8988T (cell line): Measurements from ENCODE around the gene PARD3B.

Experiments
- DNase-seq: peaks from one replicate; pipeline ENCODE4 v3.0.0; 2011

Gene PARD3B

GRCh38 chr2:205030695-205031094 is 485.4 kb downstream of the PARD3B start:
- no peak for DNase-seq

GRCh38 chr2:205032093-205032551 is 486.8 kb downstream of the PARD3B start:
- DNase-seq: no peak

GRCh38 chr2:205033431-205033830 is 488.2 kb downstream of the PARD3B start:
- DNase-seq: no peak

GRCh38 chr2:205034034-205034433 is 488.8 kb downstream of the PARD3B start:
- DNase-seq: no peak

GRCh38 chr2:205040323-205040722 is 495.0 kb downstream of the PARD3B start:
- no peak for DNase-seq

GRCh38 chr2:205041472-205042130 is 496.3 kb downstream of the PARD3B start:
- DNase-seq: no peak

- DNase-seq: no peak
Observed at GRCh38 chr2:205043285-205043684, 498.0 kb downstream of the PARD3B start.

- DNase-seq: no peak
Observed at GRCh38 chr2:205045706-205046105, 500.4 kb downstream of the PARD3B start.

GRCh38 chr2:205047273-205047839 is 502.1 kb downstream of the PARD3B start:
- DNase-seq: no peak

- no peak for DNase-seq
Observed at GRCh38 chr2:205051417-205051816, 506.1 kb downstream of the PARD3B start.

GRCh38 chr2:205052781-205053180 is 507.5 kb downstream of the PARD3B start:
- DNase-seq: no peak

GRCh38 chr2:205053827-205054410 is 508.6 kb downstream of the PARD3B start:
- DNase-seq: no peak

- no peak for DNase-seq
Observed at GRCh38 chr2:205054789-205055188, 509.5 kb downstream of the PARD3B start.

- DNase-seq: no peak
Observed at GRCh38 chr2:205055251-205055650, 510.0 kb downstream of the PARD3B start.

- DNase-seq: no peak
Observed at GRCh38 chr2:205056151-205056561, 510.9 kb downstream of the PARD3B start.

GRCh38 chr2:205058409-205058808 is 513.1 kb downstream of the PARD3B start:
- no peak for DNase-seq

GRCh38 chr2:205060269-205060668 is 515.0 kb downstream of the PARD3B start:
- no peak for DNase-seq

GRCh38 chr2:205066081-205066480 is 520.8 kb downstream of the PARD3B start:
- no peak for DNase-seq

- DNase-seq: no peak
Observed at GRCh38 chr2:205069928-205070327, 524.7 kb downstream of the PARD3B start.

- DNase-seq: no peak
Observed at GRCh38 chr2:205070889-205071288, 525.6 kb downstream of the PARD3B start.

GRCh38 chr2:205073433-205074020 is 528.3 kb downstream of the PARD3B start:
- DNase-seq: no peak

- DNase-seq: no peak
Observed at GRCh38 chr2:205076405-205076804, 531.1 kb downstream of the PARD3B start.

GRCh38 chr2:205077159-205077558 is 531.9 kb downstream of the PARD3B start:
- no peak for DNase-seq

GRCh38 chr2:205078762-205079161 is 533.5 kb downstream of the PARD3B start:
- DNase-seq: no peak
